Measurements from ENCODE around the gene PANX3. TPM values are rescaled to one million over a fixed set of nuclear protein-coding genes. Genes with fewer than 3 reads are reported as not detected.
A peak's percentile ranks its signal among the peaks of the same experiment; 100 is the strongest.

The PANX3 gene
- polyA plus RNA-seq, 1 of the 3 experiments (the other 2 are of a cell fraction): not detected

- ChIA-PET POLR2A (no interaction called here), CTCF (interaction anchor here (1.1 to 1.5 kb wide), 2 partner anchors 11 to 27 kb away, joined by 4 read pairs; no protein-coding TSS in a partner anchor)
- TF ChIP-seq FOSL2 (IDR thresholded peaks at IDR 0.05; ENCODE audit: borderline replicate concordance, low read depth) (no peak), RAD21 (IDR thresholded peaks at IDR 0.05; ENCODE audit: low read length) (no peak), REST (IDR thresholded peaks at IDR 0.05; ENCODE audit: low read depth, low read length) (peak; percentile 74; the same call in 1 of the 2 replicates)
- H3K9ac ChIP-seq: no peak overlapping the region
- H3K27me3 ChIP-seq (ENCODE audit: insufficient read depth): peaks cover 17% of the 10 kb centered on the region; the same call in 1 of the 2 replicates
- H3K27ac ChIP-seq (ENCODE audit: low read depth in 2 of 2, low read length in 1 of 2): no peak overlapping the region
- H3K4me2 ChIP-seq: no peak overlapping the region
- no peaks in the 10 kb centered on the region for H3K4me1 ChIP-seq (ENCODE audit: control insufficient read depth in 1 of 2, insufficient read depth in 2 of 2, low read depth in 1 of 2, low read length in 1 of 2)
- H3F3A ChIP-seq (replicated peaks; ENCODE audit: insufficient read depth): no peaks in the 10 kb centered on the region
- H3K79me2 ChIP-seq (ENCODE audit: insufficient read depth): no peaks in the 10 kb centered on the region
- no peaks in the 10 kb centered on the region for H3K9me3 ChIP-seq
- no peaks in the 10 kb centered on the region for H3K9me2 ChIP-seq
- DNase-seq: no peak
- no peak overlapping the region for H3K4me3 ChIP-seq (ENCODE audit: low read depth in 2 of 2, low read length in 1 of 2)
- H3K36me3 ChIP-seq (replicated peaks in 1 of 2; ENCODE audit: control insufficient read depth in 1 of 2, insufficient read depth in 2 of 2, low read length in 1 of 2): no peaks in the 10 kb centered on the region
- no peaks in the 10 kb centered on the region for H4K20me1 ChIP-seq (ENCODE audit: insufficient read depth)
- 74% methylated on average over 8 of the region's 10 CpGs for WGBS (ENCODE audit: low lambda C conversion rate)
- no peak overlapping the region for H2AFZ ChIP-seq (ENCODE audit: low read depth)
Measured at GRCh38 chr11:124612567-124613246, 1.5 kb downstream of the PANX3 start.

DNA sequence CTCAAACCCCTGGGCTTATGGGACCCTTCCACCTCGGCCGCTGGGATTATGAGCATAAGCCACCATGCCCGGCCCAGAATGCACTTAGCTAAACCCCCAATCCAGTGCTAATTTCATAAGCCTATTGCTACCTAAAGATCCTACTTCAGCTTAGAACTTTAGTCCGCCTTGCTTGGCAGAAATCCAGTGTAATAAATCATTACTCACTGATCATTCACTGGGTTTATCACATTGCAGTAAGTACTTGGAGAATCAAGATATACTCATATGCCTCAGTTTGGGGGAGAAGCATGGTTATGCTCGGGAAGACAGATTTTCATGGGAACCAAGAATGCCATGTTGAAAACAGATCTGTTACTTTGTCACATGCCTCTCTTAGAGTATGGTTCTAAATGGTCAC, 7.6 kb downstream of the PANX3 start:
- Histone ChIP-seq H3K9me2 (no peaks in the 10 kb centered on the region), H4K20me1 (ENCODE audit: insufficient read depth) (peaks cover 5% of the 10 kb centered on the region; the same call in 1 of the 2 replicates), H3K9ac (no peak overlapping the region), H3K4me3 (ENCODE audit: low read depth in 2 of 2, low read length in 1 of 2) (no peak overlapping the region), H3K27ac (ENCODE audit: low read depth in 2 of 2, low read length in 1 of 2) (no peak overlapping the region), H3K36me3 (replicated peaks in 1 of 2; ENCODE audit: control insufficient read depth in 1 of 2, insufficient read depth in 2 of 2, low read length in 1 of 2) (no peaks in the 10 kb centered on the region), H3K79me2 (ENCODE audit: insufficient read depth) (peaks cover 11% of the 10 kb centered on the region), H3K4me1 (ENCODE audit: control insufficient read depth in 1 of 2, insufficient read depth in 2 of 2, low read depth in 1 of 2, low read length in 1 of 2) (peaks cover 2 to 9% of the 10 kb centered on the region in 2 experiments; a peak in 3 of 4 replicates), H2AFZ (ENCODE audit: low read depth) (no peak overlapping the region), H3F3A (replicated peaks; ENCODE audit: insufficient read depth) (no peaks in the 10 kb centered on the region), H3K4me2 (no peak overlapping the region), H3K9me3 (no peaks in the 10 kb centered on the region), H3K27me3 (ENCODE audit: insufficient read depth) (peaks cover 34% of the 10 kb centered on the region; the same call in 1 of the 2 replicates)
- WGBS (ENCODE audit: low lambda C conversion rate): 18% methylated on average over 5 of the region's 5 CpGs
- POLR2A ChIA-PET: no interaction called here
- no peak for DNase-seq
- CTCF ChIA-PET: interaction anchor here (0.8 to 1.0 kb wide), 2 partner anchors 33 to 219 kb away, joined by 3 read pairs; no protein-coding TSS in a partner anchor
- TF ChIP-seq YY1 (IDR thresholded peaks at IDR 0.05; ENCODE audit: low read depth) (no peak), FOSL2 (IDR thresholded peaks at IDR 0.05; ENCODE audit: borderline replicate concordance, low read depth) (no peak), CTCF (IDR thresholded peaks at IDR 0.05) (no peak), RCOR1 (IDR thresholded peaks at IDR 0.05; ENCODE audit: low read length) (no peak), ZBTB33 (IDR thresholded peaks at IDR 0.05; ENCODE audit: borderline replicate concordance, low read depth) (no peak), TEAD4 (IDR thresholded peaks at IDR 0.05; ENCODE audit: borderline replicate concordance, insufficient read depth) (no peak), REST (IDR thresholded peaks at IDR 0.05; ENCODE audit: low read depth, low read length) (no peak)
- TF ChIP-seq, protein P1, sequence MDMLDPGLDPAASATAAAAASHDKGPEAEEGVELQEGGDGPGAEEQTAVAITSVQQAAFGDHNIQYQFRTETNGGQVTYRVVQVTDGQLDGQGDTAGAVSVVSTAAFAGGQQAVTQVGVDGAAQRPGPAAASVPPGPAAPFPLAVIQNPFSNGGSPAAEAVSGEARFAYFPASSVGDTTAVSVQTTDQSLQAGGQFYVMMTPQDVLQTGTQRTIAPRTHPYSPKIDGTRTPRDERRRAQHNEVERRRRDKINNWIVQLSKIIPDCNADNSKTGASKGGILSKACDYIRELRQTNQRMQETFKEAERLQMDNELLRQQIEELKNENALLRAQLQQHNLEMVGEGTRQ (IDR thresholded peaks at IDR 0.05; ENCODE audit: borderline replicate concordance, low read depth, low read length): no peak
- TF ChIP-seq, protein P2, sequence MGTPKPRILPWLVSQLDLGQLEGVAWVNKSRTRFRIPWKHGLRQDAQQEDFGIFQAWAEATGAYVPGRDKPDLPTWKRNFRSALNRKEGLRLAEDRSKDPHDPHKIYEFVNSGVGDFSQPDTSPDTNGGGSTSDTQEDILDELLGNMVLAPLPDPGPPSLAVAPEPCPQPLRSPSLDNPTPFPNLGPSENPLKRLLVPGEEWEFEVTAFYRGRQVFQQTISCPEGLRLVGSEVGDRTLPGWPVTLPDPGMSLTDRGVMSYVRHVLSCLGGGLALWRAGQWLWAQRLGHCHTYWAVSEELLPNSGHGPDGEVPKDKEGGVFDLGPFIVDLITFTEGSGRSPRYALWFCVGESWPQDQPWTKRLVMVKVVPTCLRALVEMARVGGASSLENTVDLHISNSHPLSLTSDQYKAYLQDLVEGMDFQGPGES (IDR thresholded peaks at IDR 0.05; ENCODE audit: low read depth, low read length): no peak

All from SK-N-SH (cell line).